ENCODE measurements around the gene SLC39A10. TPM values are rescaled to one million over a fixed set of nuclear protein-coding genes. Genes with fewer than 3 reads are reported as not detected.

Gene SLC39A10
- total RNA-seq, 4 donors from 2014 or later, result 1.6 to 3.5 (median 2.1) TPM

DNA sequence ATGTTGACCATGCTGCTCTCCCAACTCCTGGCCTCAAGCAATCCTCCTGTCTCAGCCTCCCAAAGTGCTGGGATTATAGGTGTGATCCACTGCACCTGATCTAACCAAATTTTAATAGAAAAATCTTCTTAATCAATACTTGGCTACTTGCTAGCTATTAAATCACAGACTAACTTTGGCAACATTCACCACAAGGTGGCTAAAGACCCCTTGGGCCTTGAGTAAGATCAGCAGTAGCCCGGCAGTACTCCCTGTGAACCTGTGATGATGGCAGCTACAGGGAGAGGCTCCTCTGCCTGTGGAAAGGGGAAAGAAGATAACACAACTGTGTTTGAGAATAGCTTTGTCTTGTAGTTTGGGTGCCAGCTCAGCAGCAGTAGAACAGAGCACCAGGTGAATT lies 102.9 kb downstream of the SLC39A10 start:
- Histone ChIP-seq H3K9me3 (no peaks in the 10 kb centered on the region), H3K4me3 (no peak overlapping the region), H3K4me1 (no peaks in the 10 kb centered on the region), H3K36me3 (no peaks in the 10 kb centered on the region), H3K27me3 (no peaks in the 10 kb centered on the region), H3K27ac (no peak overlapping the region)
- no peak for TF ChIP-seq POLR2A (IDR thresholded peaks at IDR 0.05)
- TF ChIP-seq, protein P1, sequence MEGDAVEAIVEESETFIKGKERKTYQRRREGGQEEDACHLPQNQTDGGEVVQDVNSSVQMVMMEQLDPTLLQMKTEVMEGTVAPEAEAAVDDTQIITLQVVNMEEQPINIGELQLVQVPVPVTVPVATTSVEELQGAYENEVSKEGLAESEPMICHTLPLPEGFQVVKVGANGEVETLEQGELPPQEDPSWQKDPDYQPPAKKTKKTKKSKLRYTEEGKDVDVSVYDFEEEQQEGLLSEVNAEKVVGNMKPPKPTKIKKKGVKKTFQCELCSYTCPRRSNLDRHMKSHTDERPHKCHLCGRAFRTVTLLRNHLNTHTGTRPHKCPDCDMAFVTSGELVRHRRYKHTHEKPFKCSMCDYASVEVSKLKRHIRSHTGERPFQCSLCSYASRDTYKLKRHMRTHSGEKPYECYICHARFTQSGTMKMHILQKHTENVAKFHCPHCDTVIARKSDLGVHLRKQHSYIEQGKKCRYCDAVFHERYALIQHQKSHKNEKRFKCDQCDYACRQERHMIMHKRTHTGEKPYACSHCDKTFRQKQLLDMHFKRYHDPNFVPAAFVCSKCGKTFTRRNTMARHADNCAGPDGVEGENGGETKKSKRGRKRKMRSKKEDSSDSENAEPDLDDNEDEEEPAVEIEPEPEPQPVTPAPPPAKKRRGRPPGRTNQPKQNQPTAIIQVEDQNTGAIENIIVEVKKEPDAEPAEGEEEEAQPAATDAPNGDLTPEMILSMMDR (IDR thresholded peaks at IDR 0.05 in 4 of 5, conservative IDR thresholded peaks at IDR 0.05 in 1 of 5), result no peak
- ATAC-seq, result no peak
- intact Hi-C loops (cut with DNase I; ENCODE audit: low total_unique reads) (no loop called here), in situ Hi-C loops (cut with MboI; ENCODE audit: low sequenced_read_pairs in 4 of 4) (no loop called here)
- DNase-seq, result no peak

DNA sequence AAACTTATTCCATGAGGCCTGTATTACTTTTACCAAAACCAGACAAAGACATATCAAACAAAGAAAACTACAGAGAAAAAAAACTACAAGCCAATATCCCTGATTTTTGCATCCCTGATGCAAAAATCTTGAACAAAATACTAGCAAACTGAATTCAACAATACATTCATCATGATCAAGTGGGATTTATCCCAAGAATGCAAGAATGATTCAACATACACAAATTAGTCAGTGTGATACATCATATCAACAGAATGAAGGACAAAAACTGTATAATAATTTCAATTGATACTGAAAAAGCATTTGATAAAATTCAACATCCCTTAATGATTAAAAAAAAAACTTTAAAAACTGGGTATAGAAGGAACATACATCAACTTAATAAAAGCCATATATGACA lies 106.8 kb downstream of the SLC39A10 start:
- no peaks in the 10 kb centered on the region for H3K27me3 ChIP-seq
- TF ChIP-seq POLR2A (IDR thresholded peaks at IDR 0.05), result no peak
- TF ChIP-seq, protein P1 (IDR thresholded peaks at IDR 0.05 in 4 of 5, conservative IDR thresholded peaks at IDR 0.05 in 1 of 5), result no peak
- no peaks in the 10 kb centered on the region for H3K4me1 ChIP-seq
- DNase-seq, result no peak
- intact Hi-C loops (cut with DNase I; ENCODE audit: low total_unique reads), result no loop called here
- no peaks in the 10 kb centered on the region for H3K9me3 ChIP-seq
- H3K4me3 ChIP-seq, result no peak overlapping the region
- H3K36me3 ChIP-seq, result no peaks in the 10 kb centered on the region
- in situ Hi-C loops (cut with MboI; ENCODE audit: low sequenced_read_pairs in 4 of 4), result no loop called here
- no peak overlapping the region for H3K27ac ChIP-seq
- no peak for ATAC-seq

DNA sequence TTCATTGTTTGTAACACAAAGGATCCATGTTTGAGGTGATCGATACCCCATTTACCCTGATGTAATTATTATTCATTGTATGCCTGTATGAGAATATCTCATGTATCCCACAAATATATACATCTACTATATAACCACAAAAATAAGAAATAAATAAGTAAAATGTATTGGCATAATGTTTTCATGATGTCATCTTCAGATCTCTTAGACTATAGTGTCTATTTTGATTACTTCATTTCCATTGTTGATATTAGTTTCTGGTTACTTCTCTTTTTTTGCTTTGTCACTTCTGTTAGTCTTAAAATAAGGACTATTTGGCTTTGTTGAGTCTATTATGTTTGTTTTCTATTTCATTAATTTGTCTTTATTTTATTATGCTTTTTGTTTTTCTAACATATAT lies 109.7 kb downstream of the SLC39A10 start:
- Histone ChIP-seq H3K36me3 (no peaks in the 10 kb centered on the region), H3K4me3 (no peak overlapping the region), H3K4me1 (no peaks in the 10 kb centered on the region), H3K27me3 (no peaks in the 10 kb centered on the region), H3K27ac (no peak overlapping the region), H3K9me3 (no peaks in the 10 kb centered on the region)
- no peak for TF ChIP-seq POLR2A (IDR thresholded peaks at IDR 0.05)
- TF ChIP-seq, protein P1 (IDR thresholded peaks at IDR 0.05 in 4 of 5, conservative IDR thresholded peaks at IDR 0.05 in 1 of 5), result no peak
- intact Hi-C loops (cut with DNase I; ENCODE audit: low total_unique reads) (no loop called here), in situ Hi-C loops (cut with MboI; ENCODE audit: low sequenced_read_pairs in 4 of 4) (no loop called here)
- no peak for ATAC-seq
- no peak for DNase-seq

DNA sequence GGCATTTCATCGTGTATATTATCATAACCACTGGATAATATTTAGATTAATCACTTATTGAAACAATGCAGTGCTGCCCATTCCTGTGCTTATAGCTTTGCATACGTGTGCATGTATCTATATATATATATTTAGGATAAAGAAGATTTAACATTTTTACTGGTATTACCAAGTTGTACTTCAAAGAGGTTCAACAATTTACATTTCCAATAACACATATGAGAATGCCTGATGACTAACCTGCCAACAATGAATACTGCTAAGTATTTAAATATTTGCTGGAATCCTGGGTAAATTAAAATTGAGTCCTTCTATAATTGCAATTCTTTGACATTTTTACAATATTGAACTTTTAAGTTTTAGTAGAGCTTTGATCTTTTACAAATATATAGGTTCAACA lies 111.4 kb downstream of the SLC39A10 start:
- TF ChIP-seq, protein P1 (IDR thresholded peaks at IDR 0.05 in 4 of 5, conservative IDR thresholded peaks at IDR 0.05 in 1 of 5), result no peak
- no peak for TF ChIP-seq POLR2A (IDR thresholded peaks at IDR 0.05)
- DNase-seq (no peak), ATAC-seq (no peak)
- H3K27ac ChIP-seq, result no peak overlapping the region
- H3K4me3 ChIP-seq, result no peak overlapping the region
- intact Hi-C loops (cut with DNase I; ENCODE audit: low total_unique reads), result no loop called here
- no peaks in the 10 kb centered on the region for H3K9me3 ChIP-seq
- H3K27me3 ChIP-seq, result no peaks in the 10 kb centered on the region
- in situ Hi-C loops (cut with MboI; ENCODE audit: low sequenced_read_pairs in 4 of 4), result no loop called here
- no peaks in the 10 kb centered on the region for H3K4me1 ChIP-seq
- H3K36me3 ChIP-seq, result no peaks in the 10 kb centered on the region

DNA sequence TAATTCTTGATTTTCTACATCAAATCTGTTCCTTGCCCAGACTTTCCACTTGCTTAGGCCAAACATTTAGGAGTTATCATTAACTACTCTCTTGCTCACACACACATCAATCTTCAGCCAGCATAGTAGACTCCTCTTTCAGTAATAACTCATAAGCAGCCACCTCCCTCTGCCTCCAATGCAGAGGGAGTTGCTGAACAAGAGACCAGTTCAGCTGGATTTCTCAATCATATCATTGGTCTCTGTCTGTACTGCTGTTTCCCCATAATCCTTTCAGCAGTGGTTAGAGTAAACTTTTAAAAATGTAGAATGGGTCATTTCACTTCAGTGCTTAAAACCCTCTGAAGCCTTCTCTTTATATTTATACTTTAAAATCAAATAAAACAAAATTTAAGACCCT lies 112.9 kb downstream of the SLC39A10 start:
- DNase-seq (no peak), ATAC-seq (no peak)
- Histone ChIP-seq H3K4me3 (no peak overlapping the region), H3K27me3 (no peaks in the 10 kb centered on the region), H3K36me3 (no peaks in the 10 kb centered on the region), H3K9me3 (no peaks in the 10 kb centered on the region), H3K4me1 (no peaks in the 10 kb centered on the region), H3K27ac (no peak overlapping the region)
- TF ChIP-seq, protein P1 (IDR thresholded peaks at IDR 0.05 in 4 of 5, conservative IDR thresholded peaks at IDR 0.05 in 1 of 5), result no peak
- TF ChIP-seq POLR2A (IDR thresholded peaks at IDR 0.05), result no peak
- intact Hi-C loops (cut with DNase I; ENCODE audit: low total_unique reads) (no loop called here), in situ Hi-C loops (cut with MboI; ENCODE audit: low sequenced_read_pairs in 4 of 4) (no loop called here)
